GM20000 (cell line): ENCODE data around the gene MSI2.

Experiments used
- DNase-seq: peaks from one replicate; pipeline ENCODE4 v3.0.0; 2012; ENCODE audit warnings: low spot score
- CTCF ChIP-seq: IDR thresholded peaks from 2 replicates; pipeline ENCODE4 v1.5.1; 2012; ENCODE audit warnings: mild to moderate bottlenecking, control low read depth; ENCODE audit errors: extremely low read depth, missing control alignments

The MSI2 gene

GRCh38 chr17:57554826-57555635 lies 298.7 kb downstream of the MSI2 start:
- no peak for TF ChIP-seq CTCF
- no peak for DNase-seq

GRCh38 chr17:57555636-57556175 lies 299.4 kb downstream of the MSI2 start:
- no peak for DNase-seq
- TF ChIP-seq CTCF = no peak

GRCh38 chr17:57556320-57556719 lies 300.0 kb downstream of the MSI2 start:
- no peak for DNase-seq
- no peak for TF ChIP-seq CTCF

GRCh38 chr17:57556977-57557376 lies 300.7 kb downstream of the MSI2 start:
- DNase-seq = no peak
- TF ChIP-seq CTCF = no peak

- no peak for TF ChIP-seq CTCF
- DNase-seq = no peak
Observed at GRCh38 chr17:57557416-57557815, 301.1 kb downstream of the MSI2 start.

GRCh38 chr17:57557834-57558681 lies 301.7 kb downstream of the MSI2 start:
- no peak for TF ChIP-seq CTCF
- no peak for DNase-seq

- no peak for DNase-seq
- TF ChIP-seq CTCF = no peak
Observed at GRCh38 chr17:57559226-57559625, 302.9 kb downstream of the MSI2 start.
